Loucy (cell line): ENCODE data around the gene CLTA.
"Not testable (repeated sequence)": the region's sequence is repeated elsewhere in the genome, so short reads cannot be mapped to it uniquely, and the experiment has no call there.

Experiments
- H2AFZ ChIP-seq: fragments of 200-600 bp; sonication (generic); 2 replicates; pipeline ENCODE4 v1.6.0; 2016; ENCODE audit warnings: antibody characterized with exemption, mild to moderate bottlenecking, low read length, moderate library complexity
- H3F3A ChIP-seq: fragments of 200-600 bp; 2 replicates; pipeline ENCODE4 v1.6.0; 2016; ENCODE audit warnings: antibody characterized with exemption, low read depth, mild to moderate bottlenecking
- H3K27me3 ChIP-seq: fragments of 200-600 bp; sonication (generic); 2 replicates; pipeline ENCODE4 v1.6.1; 2014; ENCODE audit warnings: low read length, mild to moderate bottlenecking; ENCODE audit not compliant: insufficient read depth, poor library complexity, severe bottlenecking
- H3K36me3 ChIP-seq: fragments of 200-600 bp; sonication (generic); 2 replicates; pipeline ENCODE4 v1.6.1; 2016; ENCODE audit warnings: low read length; ENCODE audit not compliant: insufficient read depth
- H3K4me1 ChIP-seq: fragments of 200-600 bp; sonication (generic); 2 replicates; pipeline ENCODE4 v1.5.1; 2014; ENCODE audit warnings: low read length, mild to moderate bottlenecking; ENCODE audit not compliant: insufficient read depth, poor library complexity, severe bottlenecking
- H3K4me2 ChIP-seq: fragments of 200-600 bp; sonication (generic); 2 replicates; pipeline ENCODE4 v1.6.0; 2014; ENCODE audit warnings: antibody characterized with exemption, low read length, low read depth, mild to moderate bottlenecking; ENCODE audit not compliant: poor library complexity, severe bottlenecking
- H3K4me3 ChIP-seq: fragments of 200-600 bp; sonication (generic); 2 replicates; pipeline ENCODE4 v1.5.1; 2014; ENCODE audit warnings: low read length, mild to moderate bottlenecking, mixed read lengths; ENCODE audit not compliant: poor library complexity, severe bottlenecking
- H3K79me2 ChIP-seq: fragments of 200-600 bp; sonication (generic); 2 replicates; pipeline ENCODE4 v1.6.1; 2014; ENCODE audit warnings: low read length; ENCODE audit not compliant: insufficient read depth
- H3K9ac ChIP-seq: fragments of 200-600 bp; sonication (generic); 2 replicates; pipeline ENCODE4 v1.6.0; 2014; ENCODE audit warnings: mild to moderate bottlenecking, low read depth, low read length, moderate library complexity; ENCODE audit not compliant: poor library complexity, severe bottlenecking
- H3K9me2 ChIP-seq: fragments of 200-600 bp; sonication (generic); replicated peaks from 2 replicates; pipeline ENCODE4 v1.6.1; 2016; ENCODE audit warnings: low read depth, low read length, mixed read lengths
- H3K9me3 ChIP-seq: fragments of 200-600 bp; sonication (generic); 2 replicates; pipeline ENCODE4 v1.6.1; 2014; ENCODE audit warnings: mild to moderate bottlenecking, antibody characterized with exemption, low read length, low read depth; ENCODE audit not compliant: insufficient read depth
- H4K20me1 ChIP-seq: fragments of 200-600 bp; sonication (generic); 2 replicates; pipeline ENCODE4 v1.6.0; 2014; ENCODE audit warnings: antibody characterized with exemption, low read length, mild to moderate bottlenecking; ENCODE audit not compliant: insufficient read depth, poor library complexity, severe bottlenecking
- EZH2phosphoT487 ChIP-seq: fragments of 200-600 bp; IDR thresholded peaks from 2 replicates; pipeline ENCODE4 v1.6.1; 2018; ENCODE audit warnings: antibody characterized with exemption, mild to moderate bottlenecking, moderate library complexity, borderline replicate concordance
- TF ChIP-seq, protein P1 (sequence below): fragments of 200-600 bp; sonication (generic); conservative IDR thresholded peaks from 2 replicates; pipeline ENCODE4 v1.5.1; 2014; ENCODE audit warnings: mild to moderate bottlenecking, antibody characterized with exemption, low read length

The CLTA gene

DNA sequence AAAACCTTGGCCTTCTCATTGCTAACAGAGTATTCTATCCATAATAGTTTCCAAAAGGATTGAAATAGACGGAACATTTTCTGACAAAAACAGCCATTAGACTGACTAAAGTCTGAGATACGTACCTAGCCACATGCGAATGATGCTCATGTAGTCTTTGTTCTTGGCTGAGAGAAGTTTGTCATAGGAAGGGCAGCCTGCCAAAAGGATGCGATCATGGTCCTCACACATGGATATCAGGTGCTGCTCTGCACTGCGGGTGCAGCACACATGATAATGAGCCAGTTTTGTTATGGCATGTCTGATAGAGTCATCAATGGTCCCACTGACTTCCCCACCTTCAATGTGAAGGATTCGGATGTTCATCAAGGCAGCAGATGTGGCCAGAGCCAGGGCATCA is 55.2 kb downstream of the CLTA start:
- H3K4me1 ChIP-seq: no peaks in the 10 kb centered on the region
- H3K27me3 ChIP-seq: no peaks in the 10 kb centered on the region
- TF ChIP-seq, protein P1, sequence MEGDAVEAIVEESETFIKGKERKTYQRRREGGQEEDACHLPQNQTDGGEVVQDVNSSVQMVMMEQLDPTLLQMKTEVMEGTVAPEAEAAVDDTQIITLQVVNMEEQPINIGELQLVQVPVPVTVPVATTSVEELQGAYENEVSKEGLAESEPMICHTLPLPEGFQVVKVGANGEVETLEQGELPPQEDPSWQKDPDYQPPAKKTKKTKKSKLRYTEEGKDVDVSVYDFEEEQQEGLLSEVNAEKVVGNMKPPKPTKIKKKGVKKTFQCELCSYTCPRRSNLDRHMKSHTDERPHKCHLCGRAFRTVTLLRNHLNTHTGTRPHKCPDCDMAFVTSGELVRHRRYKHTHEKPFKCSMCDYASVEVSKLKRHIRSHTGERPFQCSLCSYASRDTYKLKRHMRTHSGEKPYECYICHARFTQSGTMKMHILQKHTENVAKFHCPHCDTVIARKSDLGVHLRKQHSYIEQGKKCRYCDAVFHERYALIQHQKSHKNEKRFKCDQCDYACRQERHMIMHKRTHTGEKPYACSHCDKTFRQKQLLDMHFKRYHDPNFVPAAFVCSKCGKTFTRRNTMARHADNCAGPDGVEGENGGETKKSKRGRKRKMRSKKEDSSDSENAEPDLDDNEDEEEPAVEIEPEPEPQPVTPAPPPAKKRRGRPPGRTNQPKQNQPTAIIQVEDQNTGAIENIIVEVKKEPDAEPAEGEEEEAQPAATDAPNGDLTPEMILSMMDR: no peak
- no peak for TF ChIP-seq EZH2phosphoT487
- H4K20me1 ChIP-seq: peaks cover 4% of the 10 kb centered on the region
- no peak overlapping the region for H3K4me3 ChIP-seq
- peaks cover 33% of the 10 kb centered on the region; the same call in 1 of the 2 replicates for H3K36me3 ChIP-seq
- no peaks in the 10 kb centered on the region for H3F3A ChIP-seq
- no peak overlapping the region for H3K4me2 ChIP-seq
- H3K79me2 ChIP-seq: peaks cover 6% of the 10 kb centered on the region; the same call in 1 of the 2 replicates
- no peak overlapping the region for H3K9ac ChIP-seq
- H3K9me2 ChIP-seq: no peaks in the 10 kb centered on the region
- no peak overlapping the region for H2AFZ ChIP-seq
- H3K9me3 ChIP-seq: no peaks in the 10 kb centered on the region

DNA sequence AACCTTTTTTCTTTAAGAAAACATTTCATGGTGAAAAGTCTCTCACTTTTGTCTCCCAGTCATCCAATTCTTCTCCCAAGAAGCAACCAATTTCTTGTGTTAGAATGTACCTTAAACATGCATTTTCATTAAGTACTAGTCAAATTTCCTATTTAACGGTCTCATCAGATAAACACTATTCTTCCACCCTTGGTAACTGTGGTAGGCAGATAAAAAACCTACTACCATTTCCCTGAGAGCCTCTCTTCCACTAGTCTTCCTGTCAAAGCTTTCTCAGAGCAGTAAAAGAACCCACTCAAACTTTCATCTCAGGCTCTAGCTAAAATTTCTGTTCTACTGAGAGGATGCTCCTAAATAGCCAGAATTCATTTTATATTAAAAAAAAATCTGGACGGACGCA is 56.6 kb downstream of the CLTA start:
- H3K9me3 ChIP-seq: no peaks in the 10 kb centered on the region
- H3K36me3 ChIP-seq: peaks cover 29% of the 10 kb centered on the region; the same call in 1 of the 2 replicates
- no peak overlapping the region for H3K4me2 ChIP-seq
- H2AFZ ChIP-seq: no peak overlapping the region
- H3K9ac ChIP-seq: no peak overlapping the region
- H3K4me3 ChIP-seq: no peak overlapping the region
- peaks cover 13% of the 10 kb centered on the region; the same call in 1 of the 2 replicates for H3K79me2 ChIP-seq
- no peaks in the 10 kb centered on the region for H3K9me2 ChIP-seq
- TF ChIP-seq EZH2phosphoT487: no peak
- TF ChIP-seq, protein P1: no peak
- no peaks in the 10 kb centered on the region for H3K27me3 ChIP-seq
- peaks cover 4% of the 10 kb centered on the region for H4K20me1 ChIP-seq
- H3F3A ChIP-seq: no peaks in the 10 kb centered on the region
- no peaks in the 10 kb centered on the region for H3K4me1 ChIP-seq

DNA sequence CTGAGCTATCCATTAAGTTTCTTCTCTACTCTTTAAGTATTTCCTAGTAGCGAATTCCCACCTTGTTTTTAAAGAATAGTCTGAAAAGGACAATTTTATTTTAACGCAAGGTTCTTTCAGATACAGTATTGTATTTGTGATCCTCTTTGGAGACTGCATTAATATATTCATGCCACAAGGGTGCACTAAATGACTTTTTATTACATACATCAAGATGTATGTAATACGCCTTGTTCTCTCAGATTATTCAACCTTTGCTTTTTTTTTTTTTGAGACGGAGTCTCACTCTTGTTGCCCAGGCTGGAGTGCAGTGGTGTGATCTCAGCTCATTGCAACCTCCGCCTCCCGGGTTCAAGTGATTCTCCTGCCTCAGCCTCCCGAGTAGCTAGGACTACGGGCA is 57.3 kb downstream of the CLTA start:
- TF ChIP-seq, protein P1: peak; percentile 61
- H3K4me3 ChIP-seq, H3K4me1 ChIP-seq, H3K4me2 ChIP-seq, H2AFZ ChIP-seq, H3K9ac ChIP-seq, H3K27me3 ChIP-seq, H4K20me1 ChIP-seq, H3F3A ChIP-seq, H3K9me3 ChIP-seq, H3K9me2 ChIP-seq: not testable (repeated sequence)
- Histone ChIP-seq H3K36me3 (peaks cover 27% of the 10 kb centered on the region; the same call in 1 of the 2 replicates), H3K79me2 (peaks cover 15% of the 10 kb centered on the region; the same call in 1 of the 2 replicates)
